Nucleus accumbens (tissue), 56 donors: ENCODE data around the gene ANKRD12.

Experiments
- DNase-seq, 56 donors: peaks; one replicate each; lab custom pipeline; 2025; lab: John Stamatoyannopoulos, UW

ANKRD12 gene

DNA sequence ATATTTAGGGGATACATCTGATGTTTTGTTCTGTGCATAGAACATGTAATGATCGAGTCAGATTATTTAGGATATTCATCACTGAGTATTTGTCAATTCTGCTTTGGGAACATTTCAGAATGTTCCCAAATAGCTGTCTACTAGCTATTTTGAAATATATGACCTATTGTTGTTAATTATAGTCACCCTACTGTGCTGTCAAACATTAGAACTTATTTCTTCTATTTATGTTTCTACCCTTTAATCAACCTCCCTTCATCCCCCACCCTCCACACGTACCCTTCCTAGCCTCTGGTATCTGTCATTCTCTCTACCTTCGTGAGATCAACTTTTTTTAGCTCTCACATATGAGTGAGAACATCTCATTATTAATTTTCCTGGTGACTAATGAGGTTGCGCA lies 40.9 kb downstream of the ANKRD12 start:
- no peak for DNase-seq

DNA sequence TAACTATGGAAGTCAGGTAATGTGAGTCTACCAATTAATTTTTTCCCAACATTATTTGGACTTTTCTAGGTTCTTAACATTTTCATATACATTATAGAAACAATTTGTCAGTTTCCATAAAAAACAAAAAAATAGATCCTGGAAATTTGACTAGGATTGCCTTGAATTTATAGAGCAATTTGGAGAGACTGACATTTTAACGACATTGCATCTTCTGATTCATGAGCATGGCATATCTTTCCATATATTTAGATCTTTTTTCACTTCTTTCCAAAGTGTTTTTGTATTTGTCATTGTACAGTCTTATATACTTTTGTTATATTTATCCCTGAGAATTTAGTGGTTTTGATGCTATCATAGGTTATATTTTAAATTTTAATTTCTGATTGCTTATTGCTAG lies 42.0 kb downstream of the ANKRD12 start:
- DNase-seq = no peak

- DNase-seq = no peak
These were observed 44.7 kb downstream of the ANKRD12 start for GRCh38 chr18:9181275-9181674.

GRCh38 chr18:9182852-9183399 lies 46.3 kb downstream of the ANKRD12 start:
- DNase-seq = no peak

GRCh38 chr18:9184998-9185613 lies 48.5 kb downstream of the ANKRD12 start:
- DNase-seq = no peak

DNA sequence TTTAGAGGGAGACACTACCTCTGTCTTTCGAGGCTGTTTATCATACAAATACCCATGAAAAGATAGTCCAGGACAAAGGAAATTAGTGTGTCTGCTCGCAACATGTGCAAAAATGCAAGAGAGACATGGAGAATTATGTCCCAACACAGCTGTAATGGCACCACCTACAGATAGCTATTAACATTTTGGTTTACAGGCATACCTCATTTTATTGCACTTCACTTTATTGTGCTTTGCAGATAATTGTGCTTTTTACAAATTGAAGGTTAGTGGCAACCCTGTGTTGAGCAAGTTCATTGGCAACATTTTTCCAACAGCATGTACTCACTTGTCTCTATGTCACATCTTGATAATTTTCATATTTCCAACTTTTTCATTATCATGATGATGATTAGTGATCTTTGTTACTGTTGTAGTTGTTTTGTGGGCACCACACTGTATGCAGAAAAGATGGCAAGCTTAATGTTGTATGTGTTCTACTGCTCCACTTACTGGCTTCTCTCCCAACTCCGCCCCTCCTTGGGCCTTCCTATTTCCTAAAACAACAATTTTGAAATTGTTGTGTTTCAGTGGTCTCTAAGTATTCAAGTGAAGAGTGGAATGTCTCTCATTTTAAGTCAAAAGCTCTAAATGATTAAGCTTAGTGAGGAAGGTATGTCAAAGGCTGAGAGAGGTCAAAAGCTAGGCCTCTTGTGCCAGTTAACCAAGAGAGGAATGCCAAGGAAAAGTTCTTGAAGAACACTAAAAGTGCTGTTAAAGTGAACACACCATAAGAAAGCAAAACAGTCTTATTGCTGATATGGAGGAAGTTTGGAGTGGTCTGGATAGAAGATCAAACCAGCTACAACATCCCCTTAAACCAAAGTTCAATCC lies 52.0 kb downstream of the ANKRD12 start:
- no peak for DNase-seq

- no peak for DNase-seq
These were observed 52.9 kb downstream of the ANKRD12 start for GRCh38 chr18:9189491-9189890.

DNA sequence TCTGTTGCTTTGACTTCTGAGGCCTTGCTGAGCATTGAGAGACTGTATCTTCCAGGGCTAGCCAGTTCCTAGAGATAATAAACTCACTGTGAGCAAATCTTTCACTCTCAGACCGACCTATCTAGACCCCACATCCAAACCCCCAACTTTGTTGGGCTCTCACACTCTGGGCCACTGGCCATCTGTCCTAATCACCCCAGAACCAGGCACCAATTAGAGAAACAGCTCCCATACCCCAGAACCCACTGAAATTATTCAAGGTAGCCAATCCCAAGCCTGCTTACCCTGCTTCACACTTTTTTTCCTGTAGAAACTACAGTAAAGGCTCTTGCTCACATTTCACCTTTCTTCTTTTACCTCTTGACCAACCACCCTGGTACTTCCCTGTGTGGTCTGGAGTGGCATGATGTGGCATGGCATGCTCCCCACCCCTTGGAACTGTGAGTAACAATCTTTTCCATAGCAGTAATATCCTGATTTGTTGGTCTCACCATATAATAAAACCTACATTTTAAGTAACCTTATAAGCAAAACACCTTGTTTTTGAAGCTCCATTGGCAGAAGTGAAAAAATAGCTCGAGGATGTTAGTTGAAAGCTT lies 55.2 kb downstream of the ANKRD12 start:
- no peak for DNase-seq

DNA sequence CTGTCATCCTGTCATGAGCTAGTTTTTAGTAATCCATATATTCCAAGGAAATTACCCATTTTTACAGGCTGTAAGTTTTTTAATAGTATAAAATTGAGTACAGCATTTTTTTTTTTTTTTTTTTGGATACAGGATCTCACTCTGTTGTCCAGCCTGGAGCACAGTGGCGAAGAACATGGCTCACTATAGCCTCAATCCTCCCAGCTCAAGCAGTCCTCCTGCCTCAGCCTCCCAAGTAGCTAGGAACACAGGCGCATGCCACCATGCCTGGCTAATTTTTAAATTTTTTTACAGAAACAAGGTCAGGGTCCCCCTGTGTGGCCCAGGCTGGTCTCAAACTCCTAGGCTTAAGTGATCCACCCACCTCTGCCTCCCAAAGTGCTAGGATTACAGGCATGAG lies 56.5 kb downstream of the ANKRD12 start:
- DNase-seq = no peak

- no peak for DNase-seq
These were observed 60.0 kb downstream of the ANKRD12 start for GRCh38 chr18:9196568-9196967.

GRCh38 chr18:9199681-9200080 lies 63.1 kb downstream of the ANKRD12 start:
- DNase-seq = no peak

GRCh38 chr18:9201224-9201623 lies 64.6 kb downstream of the ANKRD12 start:
- DNase-seq = no peak

DNA sequence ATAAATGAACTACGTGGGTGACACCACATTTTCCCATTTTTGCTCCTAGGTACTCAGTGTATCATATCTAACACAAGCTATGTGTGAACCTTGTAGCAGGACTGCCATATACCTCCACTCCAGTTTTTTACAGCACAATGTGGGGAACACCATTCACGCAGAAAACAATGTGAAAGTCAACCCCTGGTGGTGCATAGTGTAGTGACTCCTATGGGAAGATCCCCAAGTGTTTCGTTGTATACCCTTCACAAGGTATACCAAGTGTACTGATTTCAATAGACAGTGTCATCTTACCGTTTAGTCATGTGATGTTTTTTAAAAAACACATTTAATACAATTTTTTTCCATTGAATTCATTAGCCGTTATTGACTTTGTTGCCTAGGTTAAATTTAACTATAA lies 68.1 kb downstream of the ANKRD12 start:
- DNase-seq = no peak

DNA sequence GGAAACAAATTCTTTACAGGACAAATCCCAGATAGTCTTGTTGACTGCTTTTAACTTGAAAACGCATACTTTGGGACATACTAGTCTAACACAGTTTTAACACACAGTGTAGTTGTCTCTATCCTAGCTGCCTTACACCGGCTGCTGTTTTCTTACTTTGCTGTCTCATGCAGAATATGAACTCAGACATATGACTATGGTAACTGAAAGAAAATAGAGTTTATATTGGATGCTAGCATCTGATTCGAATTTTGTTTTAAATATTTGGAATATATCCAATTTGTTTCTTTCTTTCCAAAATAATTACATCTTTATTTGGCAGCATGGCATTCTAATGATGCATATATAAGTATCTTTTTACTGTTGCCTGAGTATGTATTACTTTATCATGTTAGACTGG lies 69.8 kb downstream of the ANKRD12 start:
- no peak for DNase-seq

- DNase-seq = no peak
These were observed 72.7 kb downstream of the ANKRD12 start for GRCh38 chr18:9209279-9209678.

GRCh38 chr18:9210966-9211365 lies 74.4 kb downstream of the ANKRD12 start:
- DNase-seq = no peak

- no peak for DNase-seq
These were observed 75.4 kb downstream of the ANKRD12 start for GRCh38 chr18:9211955-9212354.

DNA sequence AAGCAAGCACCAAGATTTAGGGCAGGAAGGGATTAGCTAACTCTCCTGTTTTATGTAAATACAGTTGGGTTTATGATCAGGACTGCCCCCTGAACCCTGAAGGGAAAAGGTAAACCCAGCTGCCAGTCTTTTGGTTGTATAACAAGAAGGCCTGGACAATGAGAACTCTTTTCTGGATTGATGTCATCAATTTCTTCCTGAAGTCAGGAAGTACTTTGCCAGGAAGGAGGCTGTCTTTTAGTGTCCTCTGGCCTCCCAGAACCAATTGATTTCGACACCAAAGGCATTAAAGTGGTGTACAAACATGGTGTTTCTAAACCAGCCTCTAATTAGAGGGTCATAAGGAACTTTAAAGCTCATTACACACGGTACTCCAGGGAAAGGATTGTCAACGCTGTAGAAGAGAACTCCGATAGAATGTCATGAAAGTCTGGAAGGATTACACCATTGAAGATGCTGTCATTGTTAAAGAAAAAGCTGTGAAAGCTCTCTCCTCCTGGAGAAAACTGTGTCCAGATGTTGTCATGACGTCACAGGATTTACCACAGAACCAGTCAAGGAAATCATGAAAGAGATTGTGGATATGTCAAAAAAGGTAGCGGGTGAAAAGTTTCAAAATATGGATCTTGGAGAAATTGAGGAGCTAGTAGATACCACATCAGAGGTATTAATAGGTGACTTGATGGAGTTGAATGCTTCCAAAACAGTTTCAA lies 78.8 kb downstream of the ANKRD12 start:
- DNase-seq = no peak

- DNase-seq = no peak
These were observed 79.9 kb downstream of the ANKRD12 start for GRCh38 chr18:9216459-9216858.

DNA sequence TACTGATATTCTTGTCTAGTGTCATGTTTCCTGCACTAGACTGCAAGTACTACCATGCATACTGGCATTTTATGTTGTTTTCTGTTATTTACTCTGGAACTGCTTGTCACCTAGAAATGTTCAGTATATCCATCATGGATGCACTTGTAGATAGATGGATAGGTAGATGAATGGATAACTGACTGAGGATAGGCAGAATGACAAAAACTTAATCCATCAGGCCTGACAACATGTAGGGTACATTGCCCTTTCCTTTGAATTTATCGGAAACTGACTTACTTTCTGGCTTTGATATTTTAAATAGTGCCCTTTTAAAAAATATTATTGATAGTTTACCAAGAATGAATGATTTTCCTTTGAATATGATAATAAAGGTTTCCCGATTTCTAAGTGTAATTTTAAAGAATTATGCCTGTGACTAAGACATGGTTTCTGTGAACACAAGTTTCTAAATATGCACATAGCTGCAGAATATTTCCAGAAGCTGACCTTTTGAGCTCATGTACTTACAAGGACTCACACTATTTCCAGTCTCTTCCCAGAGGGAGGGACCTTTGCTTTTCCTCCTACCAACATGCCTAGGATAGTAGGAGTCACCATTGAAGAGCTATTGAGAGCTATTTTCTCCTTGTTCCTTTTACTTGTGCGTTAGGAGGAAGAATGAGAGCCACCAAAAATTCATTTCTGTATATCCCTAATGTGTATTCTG lies 81.3 kb downstream of the ANKRD12 start:
- DNase-seq = no peak
